CD14-positive monocyte (primary cell): ENCODE measurements around the gene ASIC2. TPM values are rescaled to one million over a fixed set of nuclear protein-coding genes. Genes with fewer than 3 reads are reported as not detected.

Experiments used
- DNase-seq, 3 donors: peaks; one replicate each; pipeline ENCODE4 v3.0.0-alpha.2; 2011 to 2022
- H2AFZ ChIP-seq: 2 replicates; pipeline ENCODE4 v1.6.0; 2012; ENCODE audit warnings: mild to moderate bottlenecking, low read depth, low read length, inconsistent platforms; ENCODE audit not compliant: insufficient read depth, poor library complexity, severe bottlenecking
- H3K27ac ChIP-seq, 2 donors: 1 replicate in 1 of 2; 2 replicates in 1 of 2; pipeline ENCODE4 v1.5.1; 2012 to 2013; ENCODE audit warnings: low read length in 2 of 2, control low read depth in 1 of 2, inconsistent platforms in 1 of 2, low read depth in 1 of 2, mild to moderate bottlenecking in 1 of 2
- H3K27me3 ChIP-seq, 2 donors: one replicate each; pipeline versions ENCODE4 v1.6.0 to v1.6.1; 2011 to 2013; ENCODE audit warnings: low read length in 2 of 2; ENCODE audit not compliant: control insufficient read depth in 2 of 2, insufficient read depth in 2 of 2
- H3K36me3 ChIP-seq, 2 donors: replicated peaks in 1 of 2; 1 replicate in 1 of 2; 2 replicates in 1 of 2; pipeline versions ENCODE4 v1.5.1 to v1.6.1; 2012 to 2013; ENCODE audit warnings: low read length in 2 of 2, control low read depth in 1 of 2, inconsistent platforms in 1 of 2, mild to moderate bottlenecking in 1 of 2; ENCODE audit not compliant: insufficient read depth in 2 of 2, control insufficient read depth in 1 of 2
- H3K4me1 ChIP-seq, 2 donors: 1 replicate in 1 of 2; 2 replicates in 1 of 2; pipeline versions ENCODE4 v1.5.1 to v1.6.1; 2012 to 2013; ENCODE audit warnings: low read length in 2 of 2, control low read depth in 1 of 2, inconsistent platforms in 1 of 2, mild to moderate bottlenecking in 1 of 2, moderate library complexity in 1 of 2; ENCODE audit not compliant: insufficient read depth in 2 of 2, control insufficient read depth in 1 of 2
- H3K4me2 ChIP-seq: replicated peaks from 2 replicates; pipeline ENCODE3; 2012; ENCODE audit warnings: low read length, moderate library complexity, mild to moderate bottlenecking; ENCODE audit not compliant: poor library complexity, severe bottlenecking; ENCODE audit errors: extremely low read depth
- H3K4me3 ChIP-seq, 3 experiments: fragments of 200-600 bp in 1 of 3; sonication (generic) in 1 of 3; replicated peaks in 1 of 3; 1 replicate in 2 of 3; 2 replicates in 1 of 3; pipeline ENCODE4 v1.5.1; 2011 to 2013; ENCODE audit warnings: low read length in 3 of 3, mild to moderate bottlenecking in 3 of 3, control low read depth in 2 of 3, low read depth in 2 of 3, inconsistent platforms in 1 of 3, moderate library complexity in 1 of 3
- H3K79me2 ChIP-seq: 2 replicates; pipeline ENCODE4 v1.6.0; 2012; ENCODE audit warnings: mild to moderate bottlenecking, control low read depth, inconsistent platforms, low read length, moderate library complexity; ENCODE audit not compliant: insufficient read depth
- H3K9ac ChIP-seq: 2 replicates; pipeline ENCODE4 v1.6.0; 2017; ENCODE audit warnings: low read length, mild to moderate bottlenecking; ENCODE audit not compliant: insufficient read depth, poor library complexity, severe bottlenecking
- H3K9me3 ChIP-seq, 2 donors: replicated peaks in 1 of 2; 1 replicate in 1 of 2; 2 replicates in 1 of 2; pipeline versions ENCODE4 v1.5.1 to v1.6.1; 2012 to 2013; ENCODE audit warnings: low read length in 2 of 2, control low read depth in 1 of 2; ENCODE audit not compliant: control insufficient read depth in 1 of 2, insufficient read depth in 1 of 2
- H4K20me1 ChIP-seq: 2 replicates; pipeline ENCODE4 v1.6.0; 2012; ENCODE audit warnings: mild to moderate bottlenecking, low read length, control low read depth, moderate library complexity; ENCODE audit not compliant: insufficient read depth
- H3K27ac Mint-ChIP-seq, 7 donors: one replicate each; pipeline ENCODE4 v1.8.0; 2020; ENCODE audit warnings: mild to moderate bottlenecking in 7 of 7, mixed read lengths in 7 of 7, moderate library complexity in 6 of 7, inconsistent platforms in 2 of 7
- H3K27me3 Mint-ChIP-seq, 3 donors: one replicate each; pipeline ENCODE4 v1.8.0; 2021 to 2022; ENCODE audit warnings: low read depth in 3 of 3, mild to moderate bottlenecking in 3 of 3, mixed read lengths in 3 of 3, moderate library complexity in 3 of 3, inconsistent platforms in 1 of 3
- H3K36me3 Mint-ChIP-seq, 2 donors: one replicate each; pipeline ENCODE4 v1.8.0; 2020; ENCODE audit warnings: mixed read lengths in 2 of 2, inconsistent platforms in 1 of 2, mild to moderate bottlenecking in 1 of 2
- H3K4me1 Mint-ChIP-seq: one replicate; pipeline ENCODE4 v1.8.0; 2020; ENCODE audit warnings: mild to moderate bottlenecking, mixed read lengths
- H3K4me3 Mint-ChIP-seq, 2 donors: one replicate each; pipeline ENCODE4 v1.8.0; 2020; ENCODE audit warnings: mild to moderate bottlenecking in 2 of 2, mixed read lengths in 2 of 2, moderate library complexity in 1 of 2
- H3K9me3 Mint-ChIP-seq, 7 donors: one replicate each; pipeline ENCODE4 v1.8.0; 2020 to 2022; ENCODE audit warnings: mixed read lengths in 7 of 7, mild to moderate bottlenecking in 6 of 7, moderate library complexity in 6 of 7, inconsistent platforms in 2 of 7
- CTCF ChIP-seq: fragments of 200-600 bp; IDR thresholded peaks from one replicate; pipeline ENCODE4 v1.8.0; 2022; ENCODE audit warnings: antibody characterized with exemption, mild to moderate bottlenecking
- WGBS: methylation state at CpG from one replicate; pipeline ENCODE4 v1.1.5; 2013; ENCODE audit warnings: missing lambda C conversion rate; ENCODE audit not compliant: insufficient coverage; 5-methylcytosine and 5-hydroxymethylcytosine counted together
- intact Hi-C, 2 donors: fragments of 100-400 bp; cut with micrococcal nuclease; formaldehyde crosslinking; loops; one replicate each; pipeline versions ENCODE4 v1.15.0 to v1.15.1; 2023
- polyA plus RNA-seq, 3 donors: library from polyadenylated mRNA; depleted of rRNA in 1 of 3; unstranded in 2 of 3; stranded (reverse) in 1 of 3; fragments of 300-500 nt in 2 of 3; fragments of >200 nt in 1 of 3; fragmentation: Illumina TruSeq in 2 of 3; gene quantifications; 1 replicate in 2 of 3; 2 replicates in 1 of 3; pipeline ENCODE4 v1.2.3, GENCODE V29; 2012 to 2021

Gene ASIC2
- polyA plus RNA-seq, 3 donors = not detected

DNA sequence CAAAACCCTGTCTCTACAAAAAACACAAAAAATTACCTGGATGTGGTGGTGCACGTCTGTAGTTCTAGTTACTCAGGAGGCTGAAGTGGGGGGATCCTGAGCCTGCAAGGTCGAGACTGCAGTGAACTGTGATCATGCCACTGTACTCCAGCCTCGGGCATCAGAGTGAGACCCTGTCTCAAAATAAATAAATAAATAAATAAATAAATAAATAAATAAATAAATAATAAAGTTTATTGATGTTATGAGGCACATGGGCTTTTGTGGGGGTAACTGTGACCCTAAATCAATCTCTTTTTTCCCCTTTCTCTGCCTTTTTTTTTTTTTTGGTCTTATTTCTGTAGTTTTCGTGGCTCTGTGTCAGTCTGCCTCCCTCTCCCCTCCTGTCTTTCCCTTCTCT is 4.5 kb upstream of the ASIC2 start:
- Histone ChIP-seq H4K20me1 (no peaks in the 10 kb centered on the region), H2AFZ (no peak overlapping the region), H3K36me3 (no peaks in the 10 kb centered on the region), H3K9me3 (peaks cover 0 to 6% of the 10 kb centered on the region in 2 donors), H3K4me2 (no peak overlapping the region), H3K79me2 (no peaks in the 10 kb centered on the region), H3K9ac (no peak overlapping the region), H3K4me3 (no peak overlapping the region), H3K27me3 (peaks cover 19 to 27% of the 10 kb centered on the region in 2 donors), H3K27ac (no peak overlapping the region), H3K4me1 (no peaks in the 10 kb centered on the region)
- intact Hi-C loops = no loop called here
- peaks cover 0 to 8% (median 4%) of the 10 kb centered on the region in 7 donors for H3K9me3 Mint-ChIP-seq
- no peak overlapping the region for H3K4me3 Mint-ChIP-seq
- WGBS = no CpG with 5 or more reads among the region's 4 CpGs
- H3K27ac Mint-ChIP-seq = no peak overlapping the region
- H3K36me3 Mint-ChIP-seq = no peaks in the 10 kb centered on the region
- no peaks in the 10 kb centered on the region for H3K4me1 Mint-ChIP-seq
- peaks cover 26 to 31% (median 28%) of the 10 kb centered on the region in 3 donors for H3K27me3 Mint-ChIP-seq
- TF ChIP-seq CTCF = no peak
- no peak for DNase-seq

DNA sequence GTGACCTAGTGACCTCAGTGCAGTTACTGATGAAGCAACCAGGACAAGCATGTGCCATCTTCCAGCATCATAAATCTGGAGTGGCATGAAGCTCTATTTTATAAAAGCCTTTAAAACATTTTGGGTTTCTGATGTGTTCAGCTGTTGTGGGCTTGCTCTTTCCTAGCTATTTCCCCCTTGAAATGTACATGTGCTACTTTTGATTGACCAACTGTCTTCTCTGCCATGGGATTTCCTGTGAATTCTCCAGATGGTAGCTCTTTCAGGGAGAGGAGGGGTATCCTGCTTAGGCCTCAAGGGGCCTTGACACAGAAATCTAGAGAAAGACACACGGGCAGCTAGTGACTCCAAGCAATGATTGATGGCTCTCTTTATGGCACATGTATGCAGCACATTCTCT is 1.9 kb upstream of the ASIC2 start:
- no peaks in the 10 kb centered on the region for H3K4me1 ChIP-seq

More for the DNA sequence above, 1.9 kb upstream of the ASIC2 start:
- Histone ChIP-seq H3K27ac (no peak overlapping the region), H3K79me2 (no peaks in the 10 kb centered on the region), H3K36me3 (no peaks in the 10 kb centered on the region), H3K27me3 (peaks cover 32 to 49% of the 10 kb centered on the region in 2 donors), H3K9ac (no peak overlapping the region), H4K20me1 (no peaks in the 10 kb centered on the region), H3K4me2 (no peak overlapping the region), H3K4me3 (no peak overlapping the region), H3K9me3 (peaks cover 0 to 13% of the 10 kb centered on the region in 2 donors), H2AFZ (no peak overlapping the region)
- H3K27ac Mint-ChIP-seq = no peak overlapping the region
- H3K36me3 Mint-ChIP-seq = peaks cover 2 to 5% of the 10 kb centered on the region in 2 donors
- WGBS = no CpG with 5 or more reads among the region's 1 CpG
- peaks cover 0 to 15% (median 8%) of the 10 kb centered on the region in 7 donors for H3K9me3 Mint-ChIP-seq
- DNase-seq = no peak
- peaks cover 48 to 51% (median 48%) of the 10 kb centered on the region in 3 donors for H3K27me3 Mint-ChIP-seq
- no peak for TF ChIP-seq CTCF
- intact Hi-C loops = no loop called here
- H3K4me1 Mint-ChIP-seq = peaks cover 6% of the 10 kb centered on the region
- no peak overlapping the region for H3K4me3 Mint-ChIP-seq
